GM12874 (cell line): ENCODE data around the gene QRICH2.

Source experiments
- TF ChIP-seq, protein P1 (sequence below): IDR thresholded peaks from 2 replicates; pipeline ENCODE4 v1.5.1; 2011; ENCODE audit warnings: low read depth, mild to moderate bottlenecking, control low read depth, low read length, moderate library complexity; ENCODE audit not compliant: insufficient read depth

QRICH2 gene

GRCh38 chr17:76260220-76260619 lies 47.9 kb downstream of the QRICH2 start:
- TF ChIP-seq, protein P1, sequence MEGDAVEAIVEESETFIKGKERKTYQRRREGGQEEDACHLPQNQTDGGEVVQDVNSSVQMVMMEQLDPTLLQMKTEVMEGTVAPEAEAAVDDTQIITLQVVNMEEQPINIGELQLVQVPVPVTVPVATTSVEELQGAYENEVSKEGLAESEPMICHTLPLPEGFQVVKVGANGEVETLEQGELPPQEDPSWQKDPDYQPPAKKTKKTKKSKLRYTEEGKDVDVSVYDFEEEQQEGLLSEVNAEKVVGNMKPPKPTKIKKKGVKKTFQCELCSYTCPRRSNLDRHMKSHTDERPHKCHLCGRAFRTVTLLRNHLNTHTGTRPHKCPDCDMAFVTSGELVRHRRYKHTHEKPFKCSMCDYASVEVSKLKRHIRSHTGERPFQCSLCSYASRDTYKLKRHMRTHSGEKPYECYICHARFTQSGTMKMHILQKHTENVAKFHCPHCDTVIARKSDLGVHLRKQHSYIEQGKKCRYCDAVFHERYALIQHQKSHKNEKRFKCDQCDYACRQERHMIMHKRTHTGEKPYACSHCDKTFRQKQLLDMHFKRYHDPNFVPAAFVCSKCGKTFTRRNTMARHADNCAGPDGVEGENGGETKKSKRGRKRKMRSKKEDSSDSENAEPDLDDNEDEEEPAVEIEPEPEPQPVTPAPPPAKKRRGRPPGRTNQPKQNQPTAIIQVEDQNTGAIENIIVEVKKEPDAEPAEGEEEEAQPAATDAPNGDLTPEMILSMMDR = no peak

GRCh38 chr17:76255801-76256429 lies 52.2 kb downstream of the QRICH2 start:
- TF ChIP-seq, protein P1 = no peak

- TF ChIP-seq, protein P1 = no peak
Observed at GRCh38 chr17:76254275-76254674, 53.8 kb downstream of the QRICH2 start.

GRCh38 chr17:76253841-76254240 lies 54.2 kb downstream of the QRICH2 start:
- TF ChIP-seq, protein P1 = no peak

DNA sequence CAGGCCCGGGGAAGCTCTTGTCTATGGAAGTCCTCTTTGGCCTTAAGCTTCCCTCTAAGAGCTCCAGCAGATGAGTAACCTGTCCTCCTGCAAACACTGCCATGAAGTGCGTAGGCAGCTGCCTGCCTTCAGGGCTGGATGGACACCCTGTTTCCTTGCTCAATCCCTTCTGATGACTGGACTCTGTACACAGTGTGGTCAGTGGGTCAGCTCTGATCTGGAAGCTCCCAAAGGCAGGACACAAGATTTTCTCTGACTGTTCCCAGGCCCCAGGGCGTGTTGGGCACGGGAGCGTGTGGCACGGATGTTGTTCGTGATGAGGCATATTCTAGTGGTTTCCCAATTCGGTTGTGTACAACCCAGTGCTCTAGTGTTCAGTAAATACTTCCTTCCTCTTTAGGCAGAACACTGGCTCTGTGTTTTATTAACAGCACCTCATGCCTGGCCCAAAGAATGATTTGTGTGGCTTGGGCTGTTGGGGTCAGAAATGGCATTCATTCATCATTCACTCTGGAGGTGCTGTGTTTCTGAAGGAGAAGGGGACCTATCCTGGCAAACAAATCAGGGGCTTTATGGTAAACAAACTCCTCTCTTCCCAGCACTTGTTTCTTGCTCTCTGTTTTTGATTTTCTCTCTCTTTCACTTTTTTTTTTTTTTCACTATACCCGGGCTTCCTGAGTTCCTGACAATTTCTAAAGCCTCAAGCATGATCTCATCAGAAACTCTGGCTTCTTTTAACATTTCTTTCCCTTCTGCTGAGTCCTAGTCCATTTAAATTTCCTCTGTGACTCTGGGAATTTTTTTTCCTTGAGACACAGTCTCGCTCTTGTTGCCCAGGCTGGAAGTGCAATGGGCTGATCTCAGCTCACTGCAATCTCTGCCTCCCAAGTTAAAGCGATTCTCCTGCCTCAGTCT lies 55.8 kb downstream of the QRICH2 start:
- TF ChIP-seq, protein P1 = no peak

GRCh38 chr17:76251478-76252039 lies 56.5 kb downstream of the QRICH2 start:
- TF ChIP-seq, protein P1 = no peak

GRCh38 chr17:76250141-76250540 lies 57.9 kb downstream of the QRICH2 start:
- TF ChIP-seq, protein P1 = no peak
